Caco-2 (cell line): ENCODE data around the gene VDR. TPM values are rescaled to one million over a fixed set of nuclear protein-coding genes. Genes with fewer than 3 reads are reported as not detected.

ENCODE experiments used
- BruUV-seq: library from RNA; stranded (reverse); fragments of 400-500 nt; replicated peaks from 2 replicates; lab custom pipeline; 2021; lab: Mats Ljungman, UMichigan
- CTCF ChIA-PET: fragments of 300-600 bp; sonication (Branson Sonifier 250); formaldehyde crosslinking; loops from one replicate; lab custom pipeline; 2022; ENCODE audit warnings: antibody characterized with exemption; lab: Charles Lee
- POLR2A ChIA-PET: fragments of 300-600 bp; sonication (Branson Sonifier 250); formaldehyde crosslinking; loops from one replicate; lab custom pipeline; 2022; ENCODE audit warnings: antibody characterized with exemption; lab: Charles Lee
- DNase-seq, 2 experiments: peaks; one replicate each; pipeline versions ENCODE4 v3.0.0 to v3.0.0-alpha.2; 2020 to 2022
- H3K27me3 ChIP-seq: replicated peaks from 2 replicates; pipeline ENCODE4 v1.6.0; 2011; ENCODE audit warnings: low read length; ENCODE audit not compliant: control insufficient read depth, insufficient read depth
- H3K36me3 ChIP-seq: 2 replicates; pipeline ENCODE4 v1.5.1; 2011; ENCODE audit warnings: low read length; ENCODE audit not compliant: control insufficient read depth, insufficient read depth
- H3K4me1 ChIP-seq: fragments of 250-450 bp; sonication (Bioruptor Pico); 2 replicates; pipeline ENCODE4 v1.5.1; 2020; ENCODE audit warnings: mild to moderate bottlenecking
- H3K4me3 ChIP-seq: 2 replicates; pipeline ENCODE4 v1.5.1; 2011; ENCODE audit warnings: low read depth, mild to moderate bottlenecking, control low read depth, low read length
- H3K9me3 ChIP-seq: fragments of 250-450 bp; sonication (Bioruptor Pico); 2 replicates; pipeline ENCODE4 v1.5.1; 2020; ENCODE audit warnings: mild to moderate bottlenecking, moderate library complexity
- H3K27ac Mint-ChIP-seq: one replicate; pipeline ENCODE4 v1.8.0; 2022; ENCODE audit warnings: mixed read lengths; ENCODE audit not compliant: unreplicated experiment
- H3K27me3 Mint-ChIP-seq: one replicate; pipeline ENCODE4 v1.8.0; 2022; ENCODE audit warnings: mixed read lengths; ENCODE audit not compliant: insufficient read depth, unreplicated experiment
- H3K36me3 Mint-ChIP-seq: one replicate; pipeline ENCODE4 v1.8.0; 2022; ENCODE audit warnings: mild to moderate bottlenecking, mixed read lengths; ENCODE audit not compliant: insufficient read depth, unreplicated experiment
- H3K4me1 Mint-ChIP-seq: one replicate; pipeline ENCODE4 v1.8.0; 2022; ENCODE audit warnings: low read depth, mixed read lengths; ENCODE audit not compliant: unreplicated experiment
- H3K4me3 Mint-ChIP-seq: one replicate; pipeline ENCODE4 v1.8.0; 2022; ENCODE audit warnings: mild to moderate bottlenecking, moderate library complexity, mixed read lengths; ENCODE audit not compliant: unreplicated experiment
- H3K9me3 Mint-ChIP-seq: one replicate; pipeline ENCODE4 v1.8.0; 2022; ENCODE audit warnings: mixed read lengths; ENCODE audit not compliant: unreplicated experiment
- intact Hi-C: fragments of 100-400 bp; cut with micrococcal nuclease; formaldehyde crosslinking; loops from one replicate; pipeline ENCODE4 v1.10.0; 2022; ENCODE audit not compliant: unreplicated experiment
- total RNA-seq: library from RNA; stranded (reverse); gene quantifications from 2 replicates; pipeline ENCODE4 v1.2.3, GENCODE V29; 2022
- TF ChIP-seq, protein P1 (sequence below), 2 experiments: fragments of 200-600 bp in 1 of 2; IDR thresholded peaks; 1 replicate in 1 of 2; 2 replicates in 1 of 2; pipeline versions ENCODE4 v1.5.1 to v1.8.0; 2011 to 2022; ENCODE audit warnings: antibody characterized with exemption in 1 of 2, control low read depth in 1 of 2, inconsistent platforms in 1 of 2, low read depth in 1 of 2, low read length in 1 of 2, mild to moderate bottlenecking in 1 of 2, moderate library complexity in 1 of 2; ENCODE audit not compliant: insufficient read depth in 1 of 2, severe bottlenecking in 1 of 2, unreplicated experiment in 1 of 2

The VDR gene
- total RNA-seq, 1 experiment from 2014 or later: 15.4 TPM

DNA sequence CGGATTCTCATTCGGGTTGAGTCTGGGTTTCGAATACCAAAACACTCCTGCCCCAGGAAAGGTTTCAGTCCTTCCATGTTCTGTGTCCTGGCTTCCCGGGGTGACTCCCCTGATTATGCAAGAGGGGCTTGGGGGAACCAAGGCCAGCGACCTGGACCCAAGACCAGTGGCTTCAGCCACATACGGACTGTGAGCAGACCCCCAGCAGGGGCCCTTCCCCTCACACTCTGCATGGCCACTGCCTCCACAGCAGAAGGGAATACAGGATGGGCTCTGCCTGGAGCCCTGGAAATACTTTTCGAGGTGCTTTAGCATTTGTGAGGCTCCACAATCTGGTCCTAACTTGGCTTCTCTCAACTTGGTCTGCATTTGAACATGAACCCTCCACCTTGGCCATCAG is 104.2 kb downstream of the VDR start:
- no peaks in the 10 kb centered on the region for H3K27me3 Mint-ChIP-seq
- peaks cover 22% of the 10 kb centered on the region for H3K36me3 Mint-ChIP-seq
- no peaks in the 10 kb centered on the region for H3K9me3 Mint-ChIP-seq
- no peaks in the 10 kb centered on the region for H3K9me3 ChIP-seq
- no peak overlapping the region for H3K4me3 Mint-ChIP-seq
- peaks cover 3% of the 10 kb centered on the region; the same call in 1 of the 2 replicates for H3K36me3 ChIP-seq
- BruUV-seq: no TSS peak
- ChIA-PET CTCF (no interaction called here), POLR2A (no interaction called here)
- no peaks in the 10 kb centered on the region for H3K27me3 ChIP-seq
- DNase-seq: no peak
- TF ChIP-seq, protein P1, sequence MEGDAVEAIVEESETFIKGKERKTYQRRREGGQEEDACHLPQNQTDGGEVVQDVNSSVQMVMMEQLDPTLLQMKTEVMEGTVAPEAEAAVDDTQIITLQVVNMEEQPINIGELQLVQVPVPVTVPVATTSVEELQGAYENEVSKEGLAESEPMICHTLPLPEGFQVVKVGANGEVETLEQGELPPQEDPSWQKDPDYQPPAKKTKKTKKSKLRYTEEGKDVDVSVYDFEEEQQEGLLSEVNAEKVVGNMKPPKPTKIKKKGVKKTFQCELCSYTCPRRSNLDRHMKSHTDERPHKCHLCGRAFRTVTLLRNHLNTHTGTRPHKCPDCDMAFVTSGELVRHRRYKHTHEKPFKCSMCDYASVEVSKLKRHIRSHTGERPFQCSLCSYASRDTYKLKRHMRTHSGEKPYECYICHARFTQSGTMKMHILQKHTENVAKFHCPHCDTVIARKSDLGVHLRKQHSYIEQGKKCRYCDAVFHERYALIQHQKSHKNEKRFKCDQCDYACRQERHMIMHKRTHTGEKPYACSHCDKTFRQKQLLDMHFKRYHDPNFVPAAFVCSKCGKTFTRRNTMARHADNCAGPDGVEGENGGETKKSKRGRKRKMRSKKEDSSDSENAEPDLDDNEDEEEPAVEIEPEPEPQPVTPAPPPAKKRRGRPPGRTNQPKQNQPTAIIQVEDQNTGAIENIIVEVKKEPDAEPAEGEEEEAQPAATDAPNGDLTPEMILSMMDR (IDR thresholded peaks at IDR 0.05; ENCODE audit: insufficient read depth in 1 of 2, low read depth in 1 of 2, low read length in 1 of 2, severe bottlenecking in 1 of 2, unreplicated experiment in 1 of 2): no peak
- intact Hi-C loops: no loop called here
- no peak overlapping the region for H3K27ac Mint-ChIP-seq
- H3K4me1 Mint-ChIP-seq: no peaks in the 10 kb centered on the region
- H3K4me1 ChIP-seq: no peaks in the 10 kb centered on the region
- no peak overlapping the region for H3K4me3 ChIP-seq

- Mint-ChIP-seq H3K27ac (no peak overlapping the region), H3K36me3 (peaks cover 13% of the 10 kb centered on the region), H3K4me1 (no peaks in the 10 kb centered on the region), H3K9me3 (no peaks in the 10 kb centered on the region), H3K4me3 (no peak overlapping the region), H3K27me3 (no peaks in the 10 kb centered on the region)
- no peaks in the 10 kb centered on the region for H3K4me1 ChIP-seq
- H3K27me3 ChIP-seq: no peaks in the 10 kb centered on the region
- peaks cover 3% of the 10 kb centered on the region for H3K36me3 ChIP-seq
- no peak overlapping the region for H3K4me3 ChIP-seq
- intact Hi-C loops: loop anchor here (5.0 kb wide), 1 partner anchor 163 kb away; the partner anchor contains the start of gene TMEM106C
- no TSS peak for BruUV-seq
- TF ChIP-seq, protein P1 (IDR thresholded peaks at IDR 0.05; ENCODE audit: insufficient read depth in 1 of 2, low read depth in 1 of 2, low read length in 1 of 2, severe bottlenecking in 1 of 2, unreplicated experiment in 1 of 2): no peak
- POLR2A ChIA-PET: no interaction called here
- DNase-seq: no peak
- CTCF ChIA-PET: no interaction called here
- no peaks in the 10 kb centered on the region for H3K9me3 ChIP-seq
Observed at GRCh38 chr12:47799357-47799955, 105.3 kb downstream of the VDR start.

DNA sequence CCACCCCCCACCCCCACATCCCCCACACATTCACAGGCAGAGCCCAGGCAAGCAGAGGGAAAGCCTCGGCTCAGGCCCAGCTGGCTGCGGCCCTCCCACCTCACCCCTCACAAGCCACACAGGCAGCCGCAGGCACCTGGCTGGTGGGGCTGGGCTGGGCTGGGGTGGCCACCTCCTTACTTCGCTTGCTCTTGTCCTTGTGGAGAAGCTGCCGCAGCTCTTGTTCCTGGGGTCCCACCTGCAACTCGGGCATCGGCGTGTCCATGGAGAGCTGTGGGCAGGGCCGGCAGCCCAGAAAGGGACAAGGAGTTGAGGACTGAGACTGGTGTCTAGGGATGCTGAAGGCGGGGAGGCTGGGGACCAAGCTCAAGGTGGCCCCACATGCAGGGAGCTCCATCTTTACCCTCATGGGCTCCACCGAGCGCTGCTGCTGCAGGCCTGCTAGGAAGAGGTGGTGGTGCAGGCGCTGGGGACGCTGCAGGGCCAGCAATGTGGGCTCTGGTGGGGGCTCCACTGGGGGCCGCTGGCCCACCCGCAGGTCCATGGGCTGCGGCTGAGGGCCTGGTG is 106.3 kb downstream of the VDR start:
- no peak overlapping the region for H3K27ac Mint-ChIP-seq
- DNase-seq: no peak
- TF ChIP-seq, protein P1 (IDR thresholded peaks at IDR 0.05; ENCODE audit: insufficient read depth in 1 of 2, low read depth in 1 of 2, low read length in 1 of 2, severe bottlenecking in 1 of 2, unreplicated experiment in 1 of 2): no peak
- Histone ChIP-seq H3K9me3 (no peaks in the 10 kb centered on the region), H3K27me3 (no peaks in the 10 kb centered on the region), H3K36me3 (peaks cover 5% of the 10 kb centered on the region), H3K4me3 (no peak overlapping the region), H3K4me1 (no peaks in the 10 kb centered on the region)
- POLR2A ChIA-PET: no interaction called here
- H3K4me3 Mint-ChIP-seq: no peak overlapping the region
- H3K9me3 Mint-ChIP-seq: no peaks in the 10 kb centered on the region
- no peaks in the 10 kb centered on the region for H3K27me3 Mint-ChIP-seq
- CTCF ChIA-PET: interaction anchor here (0.7 to 6.2 kb wide), 3 partner anchors 22 to 41 kb away, joined by 3 to 101 read pairs (median 21); no protein-coding TSS in a partner anchor
- intact Hi-C loops: loop anchor here (5.0 kb wide), 1 partner anchor 164 kb away; the partner anchor contains the start of gene TMEM106C
- peaks cover 17% of the 10 kb centered on the region for H3K36me3 Mint-ChIP-seq
- BruUV-seq: no TSS peak
- H3K4me1 Mint-ChIP-seq: no peaks in the 10 kb centered on the region
